NCI-H524 (cell line): Measurements from ENCODE around the gene LVRN.

Source experiments
- DNase-seq, 2 experiments: peaks; one replicate each; lab custom pipeline; 2025; lab: John Stamatoyannopoulos, UW

The LVRN gene

DNA sequence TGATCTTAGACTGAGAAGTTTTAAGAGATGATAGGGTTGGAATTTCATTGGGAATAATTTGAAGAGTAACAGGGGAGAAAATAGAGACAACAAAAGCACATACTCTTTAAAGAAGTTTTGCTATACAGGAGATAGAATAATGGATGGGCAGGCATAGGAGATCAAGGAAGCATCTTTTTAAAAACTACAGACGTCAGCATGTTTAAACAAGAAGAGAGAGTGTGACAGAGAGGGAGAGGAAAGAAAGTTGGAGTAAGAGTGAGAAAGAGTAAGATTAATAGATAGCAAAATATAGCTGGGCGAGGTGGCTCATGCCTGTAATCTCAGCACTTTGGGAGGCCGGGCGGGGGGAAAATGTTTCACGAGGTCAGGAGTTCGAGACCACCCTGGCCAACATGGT lies 5.3 kb upstream of the LVRN start:
- DNase-seq: no peak

DNA sequence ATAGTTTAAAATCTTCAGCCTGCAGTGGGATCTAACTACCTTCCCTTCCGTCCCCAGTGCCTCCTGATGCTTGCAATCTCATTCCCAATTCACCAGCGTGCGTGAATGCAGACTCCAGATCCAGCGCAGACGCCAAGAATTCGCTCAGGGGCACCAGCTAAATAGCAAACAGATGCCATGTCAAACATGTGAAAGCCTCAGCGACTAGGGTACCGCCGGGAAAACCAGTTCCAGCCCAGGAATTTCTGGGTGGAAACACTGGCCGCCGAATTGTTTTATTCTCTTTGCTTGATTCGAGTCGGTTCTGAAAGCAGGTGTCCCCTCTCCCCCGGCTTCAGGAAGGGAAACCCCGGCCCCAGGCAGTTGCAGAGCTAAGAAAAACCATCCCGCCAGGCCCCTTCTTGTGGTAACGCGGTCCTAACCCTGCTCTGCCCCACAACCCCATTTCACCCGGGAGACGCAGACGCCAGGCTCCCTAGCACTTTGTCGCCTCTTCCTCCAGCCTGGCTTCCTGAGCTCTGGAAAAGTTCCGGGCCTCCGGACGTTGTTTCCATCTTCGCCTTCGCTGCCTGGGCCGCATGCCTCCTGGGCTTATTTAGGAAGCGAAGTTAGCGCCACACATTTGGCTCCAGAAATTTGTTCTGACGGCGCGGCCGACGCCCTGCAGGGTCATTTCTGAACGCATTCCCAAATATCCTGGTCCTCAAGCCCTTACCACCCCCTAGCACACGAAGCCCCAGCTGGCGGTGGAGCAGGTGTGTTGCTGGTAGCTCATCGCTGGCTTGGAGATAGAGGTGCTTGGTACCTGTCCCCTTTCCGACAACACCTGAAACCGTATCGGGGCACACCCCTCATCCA lies 665 bp upstream of the LVRN start:
- DNase-seq: peak; percentile 30

DNA sequence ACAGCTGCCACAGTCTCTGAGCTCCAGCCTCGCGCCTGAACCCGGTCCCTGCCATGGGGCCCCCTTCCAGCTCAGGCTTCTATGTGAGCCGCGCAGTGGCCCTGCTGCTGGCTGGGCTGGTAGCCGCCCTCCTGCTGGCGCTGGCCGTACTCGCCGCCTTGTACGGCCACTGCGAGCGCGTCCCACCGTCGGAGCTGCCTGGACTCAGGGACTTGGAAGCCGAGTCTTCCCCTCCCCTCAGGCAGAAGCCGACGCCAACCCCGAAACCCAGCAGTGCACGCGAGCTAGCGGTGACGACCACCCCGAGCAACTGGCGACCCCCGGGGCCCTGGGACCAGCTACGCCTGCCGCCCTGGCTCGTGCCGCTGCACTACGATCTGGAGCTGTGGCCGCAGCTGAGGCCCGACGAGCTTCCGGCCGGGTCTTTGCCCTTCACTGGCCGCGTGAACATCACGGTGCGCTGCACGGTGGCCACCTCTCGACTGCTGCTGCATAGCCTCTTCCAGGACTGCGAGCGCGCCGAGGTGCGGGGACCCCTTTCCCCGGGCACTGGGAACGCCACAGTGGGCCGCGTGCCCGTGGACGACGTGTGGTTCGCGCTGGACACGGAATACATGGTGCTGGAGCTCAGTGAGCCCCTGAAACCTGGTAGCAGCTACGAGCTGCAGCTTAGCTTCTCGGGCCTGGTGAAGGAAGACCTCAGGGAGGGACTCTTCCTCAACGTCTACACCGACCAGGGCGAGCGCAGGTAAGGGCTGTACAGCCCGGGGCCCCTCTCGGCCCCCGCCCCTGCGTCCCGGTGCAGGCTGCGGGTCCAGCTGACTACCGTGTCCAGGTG lies 509 bp downstream of the LVRN start:
- DNase-seq: peak in 1 of 2 experiments; percentile 27

DNA sequence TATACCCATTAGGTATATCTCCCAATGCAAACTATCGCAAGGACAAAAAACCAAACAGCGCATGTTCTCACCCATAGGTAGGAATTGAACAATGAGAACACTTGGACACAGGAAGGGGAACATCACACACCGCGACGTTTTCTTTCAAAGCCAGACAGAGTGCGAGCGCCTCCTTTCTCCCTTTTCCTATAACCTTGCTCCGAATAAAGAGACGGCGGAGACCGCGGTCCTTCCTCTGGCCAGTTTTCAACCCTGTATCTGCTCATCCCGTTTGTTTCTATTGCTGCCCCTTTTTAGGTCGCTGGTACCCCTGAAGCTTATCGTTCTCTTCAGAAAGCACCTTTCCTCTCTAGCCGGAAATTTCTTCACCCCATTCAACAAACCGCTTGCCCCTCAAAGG lies 1.3 kb downstream of the LVRN start:
- DNase-seq: no peak

DNA sequence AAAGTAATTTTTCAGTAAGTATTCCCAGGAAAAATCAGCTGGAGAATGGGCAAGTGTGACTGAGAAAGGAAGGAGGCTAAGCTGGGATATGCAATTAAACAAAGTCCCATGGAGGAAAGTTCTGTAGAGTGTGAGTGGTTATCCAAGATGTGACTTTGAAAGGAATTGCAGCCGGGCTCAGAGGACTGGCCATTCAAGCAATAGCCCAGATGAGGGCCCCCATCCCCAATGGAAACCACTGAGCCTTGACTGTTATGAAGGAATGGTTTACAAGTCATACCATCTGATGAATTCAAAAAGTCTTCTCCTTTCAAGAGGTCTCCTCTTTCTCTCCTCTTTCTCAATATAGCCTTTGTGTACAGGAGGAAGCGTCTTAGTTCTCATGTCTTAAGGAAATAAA lies 6.5 kb downstream of the LVRN start:
- DNase-seq: no peak

DNA sequence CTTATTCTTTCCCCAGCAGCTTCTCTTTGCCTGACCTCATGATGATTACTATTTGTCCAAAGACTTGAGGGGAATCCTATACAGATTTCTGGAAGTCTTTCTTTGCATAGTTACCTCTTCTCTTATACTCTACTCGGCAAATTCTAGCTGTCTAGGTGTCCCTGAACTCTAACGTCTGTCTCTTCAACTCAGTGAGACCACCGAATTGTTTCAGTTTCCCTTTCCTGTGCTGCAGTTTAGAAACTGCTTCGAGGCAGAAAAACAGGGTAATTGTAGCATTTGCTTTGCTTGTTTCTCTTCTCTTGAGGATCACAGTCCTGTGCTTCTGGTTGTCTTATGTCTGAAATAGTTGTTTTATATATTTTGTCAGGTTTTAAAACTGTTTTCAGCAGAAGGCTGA lies 14.8 kb downstream of the LVRN start:
- no peak for DNase-seq

DNA sequence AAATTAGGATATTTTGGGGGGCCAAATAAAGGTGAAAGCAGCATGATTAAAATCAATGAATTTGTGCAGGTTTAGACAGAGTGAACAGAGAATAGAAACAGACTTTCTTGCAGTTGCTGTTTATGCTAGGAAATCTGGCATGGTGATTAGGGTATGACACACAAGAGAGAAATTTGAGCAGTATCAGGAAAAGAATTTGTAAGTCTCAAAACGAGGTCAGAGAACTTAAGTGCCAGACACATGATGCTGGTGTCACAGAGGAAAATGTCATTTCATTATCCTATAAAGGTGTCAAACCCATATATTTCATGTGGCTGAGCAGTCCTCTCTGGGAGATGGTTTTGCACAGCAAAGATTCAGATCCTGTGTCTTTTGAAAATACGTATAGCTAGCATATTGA lies 15.7 kb downstream of the LVRN start:
- DNase-seq: no peak

DNA sequence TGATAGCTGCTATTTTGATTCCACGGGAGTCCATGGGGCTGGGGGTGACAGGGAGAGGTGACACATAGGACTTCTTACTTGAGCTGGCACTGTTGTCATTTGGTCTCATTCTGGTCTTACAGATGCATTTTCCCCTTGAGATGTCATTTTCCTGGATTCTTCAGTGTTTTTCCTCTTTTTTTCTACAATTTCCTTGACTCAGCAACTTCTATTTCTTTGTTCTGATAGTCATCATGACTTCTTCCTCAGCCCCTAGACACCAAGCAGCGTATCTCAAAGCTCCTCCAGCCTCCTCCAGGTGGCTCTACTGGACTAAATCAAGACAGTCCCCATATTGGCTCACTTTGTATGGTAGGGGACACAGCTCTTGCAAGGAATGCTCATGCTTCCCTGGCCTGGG lies 16.5 kb downstream of the LVRN start:
- DNase-seq: no peak

DNA sequence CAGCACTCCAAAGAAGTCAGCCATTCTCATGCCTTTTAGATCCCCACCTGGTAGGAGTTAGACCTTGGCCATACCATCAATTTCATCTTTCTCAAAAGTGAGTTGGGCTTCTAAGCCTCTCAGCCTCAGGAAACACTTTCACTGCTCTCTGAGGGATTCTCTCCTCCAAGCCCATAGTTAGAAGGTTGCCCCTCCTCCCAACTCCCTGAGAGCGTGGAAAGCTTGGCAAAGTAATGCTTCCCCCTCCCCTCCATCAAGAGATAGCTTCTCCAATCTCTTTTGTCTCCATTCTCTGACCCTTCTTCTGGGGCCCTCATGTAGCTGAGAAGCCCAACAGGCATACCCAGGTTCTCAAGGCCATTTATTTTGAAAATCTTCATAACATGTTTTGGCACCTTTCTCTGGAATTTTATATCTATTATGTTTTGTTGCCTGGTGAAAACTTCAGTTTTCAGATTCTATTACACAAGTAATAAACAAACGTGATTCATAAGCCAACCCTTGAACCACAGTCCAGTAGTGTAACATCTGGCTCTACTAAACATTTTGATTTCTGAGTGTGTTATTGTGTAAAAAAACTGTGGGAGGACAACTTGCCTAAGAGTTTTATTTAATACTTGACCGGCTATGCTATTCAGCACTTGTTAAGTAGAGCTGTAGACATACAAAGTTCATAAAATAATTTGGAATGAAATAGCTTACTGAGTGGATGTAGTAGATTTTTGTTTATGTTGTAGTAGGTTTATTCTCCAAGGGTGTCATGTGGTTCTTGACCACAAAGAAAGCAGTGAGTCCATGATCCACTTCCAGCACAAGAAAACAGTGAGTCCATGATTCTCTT lies 17.1 kb downstream of the LVRN start:
- no peak for DNase-seq

DNA sequence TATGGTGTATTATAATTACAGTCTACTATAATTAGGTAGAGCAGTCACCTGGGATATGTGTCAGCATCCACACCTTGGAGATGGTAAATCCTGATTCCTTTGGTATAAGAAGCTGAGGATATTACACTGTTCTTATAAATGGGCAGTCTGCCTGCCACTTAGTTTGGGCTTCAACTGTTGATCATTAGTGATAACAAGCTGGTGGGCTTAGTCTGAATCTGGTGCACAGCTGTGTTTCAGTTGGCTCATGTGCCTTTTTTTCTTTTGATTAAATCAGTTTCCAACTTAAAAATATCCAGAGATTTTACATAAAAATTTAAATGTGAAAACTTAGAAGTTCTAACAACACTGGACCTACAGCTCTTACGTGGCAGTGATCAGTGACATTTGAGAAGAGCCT lies 21.2 kb downstream of the LVRN start:
- DNase-seq: no peak

DNA sequence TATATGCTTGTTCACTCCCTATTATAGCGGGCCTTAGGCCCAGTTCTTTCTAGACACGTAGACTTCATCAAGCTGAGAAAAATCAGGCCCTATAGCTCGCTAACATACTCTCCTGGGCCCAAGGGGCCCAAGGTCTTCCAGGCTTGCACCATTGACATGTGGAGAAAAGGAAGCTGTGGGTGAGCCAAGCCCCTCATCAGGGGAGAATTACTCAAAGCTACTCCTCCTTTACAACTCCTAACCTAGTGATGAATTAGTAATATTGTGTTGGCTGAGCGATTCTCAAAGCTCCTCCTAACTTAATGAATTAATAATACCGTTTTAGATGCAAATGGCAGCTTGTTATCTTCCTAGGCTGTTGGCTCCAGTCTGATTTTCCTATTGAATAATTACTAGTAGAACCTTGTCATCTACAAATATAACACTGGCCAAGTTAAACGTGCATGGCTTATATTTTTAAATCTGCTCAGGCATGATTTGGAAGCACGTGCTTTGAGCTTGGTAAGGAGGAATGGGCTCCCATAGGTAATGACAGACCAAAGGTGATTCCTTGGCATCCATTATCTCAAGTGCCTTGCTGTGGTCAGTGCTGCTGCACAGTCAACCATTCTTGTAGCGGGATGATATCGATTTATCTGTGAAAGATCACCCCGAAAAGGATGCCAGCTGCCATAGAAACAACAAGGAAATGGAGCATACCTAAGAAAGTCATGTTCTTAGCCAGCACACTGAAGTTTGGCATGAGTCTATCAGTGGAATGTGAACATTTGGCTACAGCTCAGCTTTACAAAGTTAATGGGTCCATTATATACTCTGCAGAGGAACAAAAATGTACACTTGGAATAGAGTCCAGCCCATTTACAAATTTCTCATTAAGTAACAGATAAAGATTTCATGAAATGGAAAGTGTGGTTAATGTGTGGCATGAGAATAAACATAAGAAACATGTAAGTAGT lies 23.8 kb downstream of the LVRN start:
- DNase-seq: no peak

DNA sequence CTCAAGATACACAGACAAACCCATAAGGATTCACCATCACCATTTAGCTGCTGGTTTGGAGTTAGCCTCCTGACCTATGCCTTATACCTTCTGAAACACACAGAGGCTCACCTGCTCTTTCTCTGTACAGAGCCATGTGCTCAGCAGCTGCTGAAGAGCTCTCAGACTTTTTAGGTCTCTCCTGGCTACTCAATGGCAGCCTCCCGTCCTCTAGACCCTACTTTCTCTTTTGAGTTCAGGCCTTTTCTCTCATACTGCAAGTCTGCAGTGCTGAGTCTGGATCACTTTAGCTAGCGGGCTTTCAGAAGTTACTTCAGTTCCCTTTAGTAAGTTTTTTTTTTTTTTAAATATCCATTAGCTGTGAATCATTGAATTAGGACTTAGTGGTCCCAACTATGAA lies 25.7 kb downstream of the LVRN start:
- DNase-seq: no peak

DNA sequence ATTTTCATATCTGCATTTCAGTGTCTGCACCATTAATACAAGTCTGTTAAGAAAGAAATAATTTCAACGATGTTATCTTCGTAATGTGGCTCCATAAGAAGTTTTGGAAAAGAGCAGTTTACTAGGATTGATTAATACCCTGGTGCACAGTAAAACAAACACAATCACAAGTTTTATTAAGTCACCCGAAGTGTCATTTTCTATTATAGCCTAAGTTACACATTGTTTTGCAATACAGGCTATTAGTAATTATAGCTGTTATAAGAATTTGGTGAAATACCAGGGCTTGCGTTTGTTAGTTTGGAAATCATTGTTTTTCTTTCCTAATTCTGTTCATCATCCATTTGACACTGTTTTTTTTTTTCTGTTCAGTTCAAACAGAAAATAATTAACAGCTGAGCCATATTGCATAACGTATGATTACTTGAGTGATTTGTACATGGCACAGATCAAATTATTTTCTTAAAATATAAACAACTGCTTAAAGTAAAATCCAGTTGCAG lies 30.6 kb downstream of the LVRN start:
- DNase-seq: no peak

DNA sequence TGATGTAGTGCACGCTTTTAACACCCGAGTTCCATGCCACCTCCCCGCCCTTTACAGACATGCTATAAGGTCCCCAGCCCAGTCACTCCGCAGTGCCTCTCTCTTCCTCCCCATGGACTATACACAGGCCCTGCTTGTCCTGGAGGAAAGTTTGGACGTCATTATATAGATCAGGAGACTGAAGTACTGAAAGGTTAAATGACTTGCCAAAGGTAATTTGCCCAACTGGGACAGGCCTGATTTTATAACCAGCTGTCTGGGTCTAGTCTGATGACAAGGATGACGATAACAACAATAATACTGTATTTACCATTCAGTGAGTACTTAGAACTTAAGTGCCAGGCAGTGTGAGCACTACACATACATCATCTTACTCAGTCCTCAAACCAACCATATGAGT lies 33.1 kb downstream of the LVRN start:
- DNase-seq: no peak

DNA sequence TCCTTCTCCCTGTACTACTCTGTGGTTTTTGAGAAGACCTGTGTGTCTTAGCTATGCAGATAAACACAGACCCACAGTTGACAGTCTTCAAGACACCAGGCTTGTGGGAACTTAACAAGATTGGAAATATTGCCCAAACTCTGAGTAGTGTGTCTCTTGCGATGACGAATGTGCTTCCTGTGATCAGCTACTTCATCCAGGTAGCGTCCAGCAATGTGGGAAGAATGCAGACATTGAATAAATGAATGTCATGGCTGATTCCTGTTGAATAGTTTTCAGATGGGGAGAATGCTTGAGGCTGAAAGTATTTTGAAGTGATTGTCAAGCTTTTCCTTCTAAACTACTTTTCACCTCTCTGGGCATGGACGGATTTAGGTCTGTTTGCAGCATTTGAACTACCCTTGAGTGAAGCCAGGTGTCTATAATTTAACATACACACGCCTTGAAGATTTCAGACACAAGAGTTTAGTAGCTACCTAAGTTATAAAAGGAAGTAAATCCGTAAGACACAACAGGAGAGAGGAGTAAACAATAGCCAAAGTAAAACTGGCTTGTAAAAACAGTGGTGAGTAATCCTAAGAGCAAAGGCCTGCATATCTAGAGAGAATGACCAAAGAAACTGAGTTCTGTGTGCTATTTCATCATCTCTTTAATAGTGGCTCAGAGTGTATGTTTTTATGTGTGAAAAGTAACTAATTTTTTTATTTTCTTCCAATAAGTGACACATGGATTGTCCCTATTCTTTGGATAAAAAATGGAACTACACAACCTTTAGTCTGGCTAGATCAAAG lies 40.0 kb downstream of the LVRN start:
- DNase-seq: no peak

DNA sequence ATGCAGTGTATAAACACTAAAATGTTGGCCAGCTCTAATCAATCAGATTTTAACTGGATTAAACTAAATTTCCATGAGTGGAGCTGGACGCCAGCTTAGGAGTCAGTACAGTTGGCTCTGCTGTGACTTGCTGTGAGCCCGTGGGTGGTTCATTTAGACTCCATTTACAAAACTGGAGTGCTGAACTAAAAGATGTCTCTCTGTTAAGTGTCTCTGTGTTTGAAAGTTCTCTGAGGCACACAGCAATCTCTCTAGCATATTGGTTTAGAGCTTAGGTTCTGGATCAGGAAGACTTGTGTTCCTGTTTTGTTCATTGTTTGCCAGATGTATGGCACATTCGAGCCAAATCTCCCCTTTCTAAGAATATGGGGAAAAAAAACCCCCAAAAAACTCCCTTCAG lies 42.0 kb downstream of the LVRN start:
- DNase-seq: no peak

DNA sequence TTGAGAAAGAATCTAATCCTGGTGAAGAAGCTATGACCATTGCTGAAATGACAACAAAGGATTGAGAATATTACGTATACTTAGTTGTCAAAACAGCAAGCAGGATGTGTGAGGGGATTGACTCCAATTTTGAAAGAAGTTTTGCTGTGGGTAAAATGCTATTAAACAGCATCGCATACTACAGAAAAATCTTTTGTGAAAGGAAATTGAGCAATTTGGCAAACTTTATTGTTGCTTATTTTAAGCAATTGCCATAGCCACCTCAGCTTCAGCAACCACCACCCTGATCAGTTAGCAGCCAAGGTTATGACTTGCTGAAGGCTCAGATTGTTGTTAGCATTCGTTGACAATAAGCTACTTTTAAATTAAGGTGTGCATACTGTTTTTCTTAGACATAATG lies 47.5 kb downstream of the LVRN start:
- DNase-seq: no peak

DNA sequence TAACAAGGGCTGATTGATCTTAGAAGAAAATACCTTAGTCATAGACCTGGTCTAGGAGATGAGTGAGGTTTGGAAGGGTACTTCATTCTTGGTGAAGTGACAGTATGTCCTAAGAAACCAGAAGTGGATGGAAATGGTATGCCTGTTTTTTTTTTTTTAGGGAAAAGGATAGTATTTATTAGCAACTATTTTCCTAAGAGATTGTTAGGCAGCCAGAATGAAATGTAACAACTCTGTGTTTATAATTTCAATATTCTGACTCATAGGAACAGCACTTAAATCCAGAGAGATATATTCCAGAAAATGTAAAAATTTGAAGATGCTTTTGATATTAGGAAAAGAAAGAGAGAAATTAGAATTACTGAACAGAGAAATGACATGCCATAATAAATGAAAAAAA lies 48.8 kb downstream of the LVRN start:
- no peak for DNase-seq

DNA sequence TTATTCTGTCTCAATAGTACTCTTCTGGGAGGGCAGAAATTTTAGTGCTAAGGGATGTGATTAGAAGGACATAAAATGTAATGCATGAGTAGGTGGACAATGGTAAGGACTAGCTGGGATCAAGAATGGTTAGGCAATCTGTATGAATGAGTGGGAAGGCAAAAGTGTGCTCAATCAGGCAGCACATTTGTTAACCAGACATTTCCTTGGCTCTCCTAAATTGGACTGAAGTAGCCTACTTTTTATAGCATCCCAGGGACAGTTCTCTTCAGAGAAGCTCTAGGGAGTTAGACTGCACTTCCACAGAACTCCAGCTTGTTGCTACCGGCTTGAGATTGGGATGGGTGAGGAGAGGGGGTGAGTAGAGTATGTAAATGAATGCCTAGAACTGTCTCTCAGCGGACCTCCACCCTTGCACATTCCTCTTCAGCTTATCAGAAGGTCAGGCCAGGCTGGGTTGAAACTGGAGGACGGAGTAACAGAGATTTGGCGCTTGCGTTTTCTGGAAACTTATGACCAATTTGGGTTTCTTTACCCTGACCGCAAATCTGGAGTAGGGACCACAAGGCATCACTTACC lies 51.0 kb downstream of the LVRN start:
- DNase-seq: no peak

DNA sequence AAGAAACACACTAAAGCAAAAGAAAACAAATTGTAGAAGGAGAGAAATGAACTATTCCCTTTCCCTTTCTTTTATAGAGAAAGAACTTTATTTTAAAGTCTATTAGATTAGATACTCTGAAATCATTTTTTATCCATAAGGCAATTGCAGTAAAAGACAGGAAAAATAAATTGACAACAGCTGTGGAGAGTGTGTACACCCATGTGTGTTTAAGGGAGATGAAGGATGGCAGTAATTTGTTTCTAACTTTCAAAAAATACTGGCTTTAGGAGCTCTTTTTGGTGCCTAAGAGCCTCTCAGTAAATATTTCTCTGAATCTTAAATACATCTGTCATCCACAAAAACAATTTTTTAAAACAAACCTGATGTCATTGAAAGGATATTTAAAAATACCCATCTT lies 51.7 kb downstream of the LVRN start:
- no peak for DNase-seq
